T-helper 17 cell (primary cell): ENCODE data around the gene C1S. TPM values are rescaled to one million over a fixed set of nuclear protein-coding genes. Genes with fewer than 3 reads are reported as not detected.

Experiments
- ATAC-seq: fragments of 150-1000 bp; cut with Tn5 transposase; 2 replicates; pipeline ENCODE4 v1.10.0; 2021; ENCODE audit warnings: mild to moderate bottlenecking, moderate library complexity
- DNase-seq, 3 donors: peaks; one replicate each; pipeline versions ENCODE4 v3.0.0 to v3.0.0-alpha.2; 2020 to 2021
- H3K9me3 ChIP-seq: one replicate; pipeline ENCODE4 v1.7.0; 2013; ENCODE audit warnings: low read length, mild to moderate bottlenecking; ENCODE audit not compliant: control insufficient read depth, poor library complexity, severe bottlenecking
- H3K27ac Mint-ChIP-seq: one replicate; pipeline ENCODE4 v1.8.0; 2022; ENCODE audit warnings: mild to moderate bottlenecking, moderate library complexity, mixed read lengths
- H3K27me3 Mint-ChIP-seq: one replicate; pipeline ENCODE4 v1.8.0; 2022; ENCODE audit warnings: mixed read lengths
- H3K36me3 Mint-ChIP-seq: one replicate; pipeline ENCODE4 v1.8.0; 2022; ENCODE audit warnings: low read depth, mixed read lengths
- H3K4me1 Mint-ChIP-seq: one replicate; pipeline ENCODE4 v1.8.0; 2022; ENCODE audit warnings: mild to moderate bottlenecking, mixed read lengths
- H3K4me3 Mint-ChIP-seq: one replicate; pipeline ENCODE4 v1.8.0; 2022; ENCODE audit warnings: mild to moderate bottlenecking, moderate library complexity, mixed read lengths
- total RNA-seq, 4 donors: library from RNA in 2 of 4; stranded (reverse) in 2 of 4; gene quantifications; one replicate each; pipeline ENCODE4 v1.2.3 and lab custom pipeline; 2022 to 2026

The C1S gene
- total RNA-seq, 2 donors from 2014 or later: 2.9 to 3.0 TPM

- Mint-ChIP-seq H3K27me3 (peaks cover 67% of the 10 kb centered on the region), H3K4me1 (peaks cover 12% of the 10 kb centered on the region), H3K4me3 (no peak overlapping the region), H3K27ac (no peak overlapping the region), H3K36me3 (peaks cover 11% of the 10 kb centered on the region)
- H3K9me3 ChIP-seq: no peaks in the 10 kb centered on the region
- DNase-seq (no peak), ATAC-seq (no peak)
Observed at GRCh38 chr12:7072035-7072434, 11.5 kb downstream of the C1S start.

- no peak for DNase-seq
- Mint-ChIP-seq H3K36me3 (peaks cover 11% of the 10 kb centered on the region), H3K27ac (no peak overlapping the region), H3K27me3 (peaks cover 65% of the 10 kb centered on the region), H3K4me3 (no peak overlapping the region), H3K4me1 (peaks cover 12% of the 10 kb centered on the region)
- ATAC-seq: no peak
- no peaks in the 10 kb centered on the region for H3K9me3 ChIP-seq
Observed at GRCh38 chr12:7072554-7072953, 12.0 kb downstream of the C1S start.

GRCh38 chr12:7073946-7074345 lies 13.4 kb downstream of the C1S start:
- Mint-ChIP-seq H3K27me3 (peaks cover 53% of the 10 kb centered on the region), H3K36me3 (peaks cover 7% of the 10 kb centered on the region), H3K4me1 (peaks cover 12% of the 10 kb centered on the region), H3K4me3 (no peak overlapping the region), H3K27ac (no peak overlapping the region)
- no peaks in the 10 kb centered on the region for H3K9me3 ChIP-seq
- no peak for ATAC-seq
- no peak for DNase-seq

- Mint-ChIP-seq H3K27ac (peak overlapping the region; percentile 87), H3K4me1 (peaks cover 12% of the 10 kb centered on the region), H3K36me3 (peaks cover 7% of the 10 kb centered on the region), H3K4me3 (no peak overlapping the region), H3K27me3 (peaks cover 40% of the 10 kb centered on the region)
- DNase-seq (no peak), ATAC-seq (peak; percentile 28)
- no peaks in the 10 kb centered on the region for H3K9me3 ChIP-seq
Observed at GRCh38 chr12:7075518-7075917, 15.0 kb downstream of the C1S start.

- H3K4me1 Mint-ChIP-seq: peaks cover 12% of the 10 kb centered on the region
- peaks cover 35% of the 10 kb centered on the region for H3K27me3 Mint-ChIP-seq
- peaks cover 7% of the 10 kb centered on the region for H3K36me3 Mint-ChIP-seq
- DNase-seq (no peak), ATAC-seq (no peak)
- peak overlapping the region; percentile 87 for H3K27ac Mint-ChIP-seq
- H3K4me3 Mint-ChIP-seq: no peak overlapping the region
- no peaks in the 10 kb centered on the region for H3K9me3 ChIP-seq
Observed at GRCh38 chr12:7075939-7076338, 15.4 kb downstream of the C1S start.

- peaks cover 12% of the 10 kb centered on the region for H3K4me1 Mint-ChIP-seq
- ATAC-seq: no peak
Observed at GRCh38 chr12:7076493-7076892, 16.0 kb downstream of the C1S start.

GRCh38 chr12:7078163-7078562 lies 17.6 kb downstream of the C1S start:
- Mint-ChIP-seq H3K27ac (no peak overlapping the region), H3K27me3 (peaks cover 23% of the 10 kb centered on the region), H3K4me3 (no peak overlapping the region), H3K36me3 (peaks cover 8% of the 10 kb centered on the region), H3K4me1 (peaks cover 12% of the 10 kb centered on the region)
- H3K9me3 ChIP-seq: no peaks in the 10 kb centered on the region
- no peak for DNase-seq
- no peak for ATAC-seq

More at GRCh38 chr12:7076493-7076892, 16.0 kb downstream of the C1S start:
- no peaks in the 10 kb centered on the region for H3K9me3 ChIP-seq
- no peak for DNase-seq
- Mint-ChIP-seq H3K27ac (peak overlapping the region; percentile 87), H3K4me3 (no peak overlapping the region), H3K36me3 (peaks cover 7% of the 10 kb centered on the region), H3K27me3 (peaks cover 35% of the 10 kb centered on the region)

GRCh38 chr12:7079826-7080125 lies 19.3 kb downstream of the C1S start:
- Mint-ChIP-seq H3K27me3 (peaks cover 17% of the 10 kb centered on the region), H3K4me1 (peaks cover 12% of the 10 kb centered on the region), H3K4me3 (no peak overlapping the region), H3K27ac (no peak overlapping the region), H3K36me3 (peaks cover 10% of the 10 kb centered on the region)
- H3K9me3 ChIP-seq: no peaks in the 10 kb centered on the region
- DNase-seq (no peak), ATAC-seq (no peak)

- DNase-seq (no peak), ATAC-seq (no peak)
- H3K9me3 ChIP-seq: no peaks in the 10 kb centered on the region
- Mint-ChIP-seq H3K27ac (no peak overlapping the region), H3K4me3 (no peak overlapping the region), H3K27me3 (peaks cover 10% of the 10 kb centered on the region), H3K4me1 (peaks cover 5% of the 10 kb centered on the region), H3K36me3 (peaks cover 5% of the 10 kb centered on the region)
Observed at GRCh38 chr12:7081037-7081436, 20.5 kb downstream of the C1S start.

- H3K27ac Mint-ChIP-seq: no peak overlapping the region
- H3K9me3 ChIP-seq: no peaks in the 10 kb centered on the region
- no peak overlapping the region for H3K4me3 Mint-ChIP-seq
- ATAC-seq (no peak), DNase-seq (no peak)
- peaks cover 3% of the 10 kb centered on the region for H3K36me3 Mint-ChIP-seq
- no peaks in the 10 kb centered on the region for H3K27me3 Mint-ChIP-seq
- no peaks in the 10 kb centered on the region for H3K4me1 Mint-ChIP-seq
Observed at GRCh38 chr12:7083125-7083524, 22.6 kb downstream of the C1S start.

GRCh38 chr12:7089196-7089871 lies 28.8 kb downstream of the C1S start:
- Mint-ChIP-seq H3K27ac (peak overlapping the region; percentile 57), H3K4me1 (peaks cover 12% of the 10 kb centered on the region), H3K36me3 (peaks cover 3% of the 10 kb centered on the region), H3K4me3 (no peak overlapping the region), H3K27me3 (peaks cover 6% of the 10 kb centered on the region)
- DNase-seq (no peak), ATAC-seq (no peak)
- no peaks in the 10 kb centered on the region for H3K9me3 ChIP-seq

GRCh38 chr12:7090222-7090998 lies 29.9 kb downstream of the C1S start:
- H3K36me3 Mint-ChIP-seq: peaks cover 3% of the 10 kb centered on the region
- DNase-seq (no peak), ATAC-seq (no peak)
- no peak overlapping the region for H3K4me3 Mint-ChIP-seq
- H3K27ac Mint-ChIP-seq: no peak overlapping the region
- H3K4me1 Mint-ChIP-seq: peaks cover 12% of the 10 kb centered on the region
- peaks cover 6% of the 10 kb centered on the region for H3K27me3 Mint-ChIP-seq
- H3K9me3 ChIP-seq: no peaks in the 10 kb centered on the region

- Mint-ChIP-seq H3K36me3 (peaks cover 3% of the 10 kb centered on the region), H3K27me3 (peaks cover 6% of the 10 kb centered on the region), H3K4me3 (no peak overlapping the region), H3K4me1 (peaks cover 12% of the 10 kb centered on the region), H3K27ac (no peak overlapping the region)
- DNase-seq: no peak
- H3K9me3 ChIP-seq: no peaks in the 10 kb centered on the region
- no peak for ATAC-seq
Observed at GRCh38 chr12:7091171-7091570, 30.7 kb downstream of the C1S start.
